Activated CD4-positive, CD25-positive, alpha-beta regulatory T cell treated with anti-CD3 and anti-CD28 coated beads, Interleukin-2, amount 50 U/mL, for 16 hours (primary cell): ENCODE data around the gene NT5DC2.

Experiments used
- DNase-seq: peaks from one replicate; pipeline ENCODE4 v3.0.0-alpha.2; 2020; ENCODE audit warnings: low read depth, low spot score

Gene NT5DC2

GRCh38 chr3:52533623-52534280 is at the start of gene NT5DC2:
TSS of gene NT5DC2 (minus strand) at chr3:52533857. CDS start at chr3:52533737, 120 bp downstream.
- DNase-seq = peak; percentile 25

GRCh38 chr3:52574056-52574965 is 40.7 kb upstream of the NT5DC2 start:
- DNase-seq = no peak

DNA sequence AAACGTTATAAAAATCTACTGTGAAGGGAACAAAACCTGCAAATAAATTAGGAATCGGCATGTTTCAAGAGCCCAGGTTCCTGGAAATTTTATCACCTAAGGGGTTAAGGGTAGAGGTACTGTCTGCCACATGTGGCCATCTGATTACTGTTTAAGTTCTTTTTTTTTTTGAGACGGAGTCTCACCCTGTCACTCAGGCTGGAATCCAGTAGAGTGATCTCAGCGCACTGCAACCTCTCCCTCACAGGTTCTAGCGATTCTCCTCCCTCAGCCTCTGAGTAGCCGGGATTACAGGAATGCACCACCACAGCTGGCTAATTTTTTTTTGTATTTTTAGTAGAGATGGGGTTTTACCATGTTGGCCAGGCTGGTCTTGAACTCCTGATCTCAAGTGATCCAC is 38.6 kb upstream of the NT5DC2 start:
- DNase-seq = no peak

DNA sequence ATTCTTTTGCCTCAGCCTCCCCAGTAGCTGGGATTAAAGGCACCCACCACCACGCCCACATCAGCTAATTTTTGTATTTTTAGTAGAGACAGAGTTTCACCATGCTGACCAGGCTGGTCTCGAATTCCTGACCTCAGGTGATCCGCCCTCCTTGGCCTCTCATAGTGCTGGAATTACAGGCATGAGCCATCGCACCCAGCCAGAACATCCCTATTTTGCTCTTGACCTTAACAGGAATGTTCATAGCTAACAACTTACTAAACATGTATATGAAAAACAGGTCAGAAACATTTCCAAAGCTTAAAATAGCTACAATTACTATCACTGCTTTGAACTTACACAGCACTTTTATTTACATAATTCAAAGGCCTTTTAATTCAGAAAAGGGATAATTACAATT is 36.4 kb upstream of the NT5DC2 start:
- DNase-seq = no peak

DNA sequence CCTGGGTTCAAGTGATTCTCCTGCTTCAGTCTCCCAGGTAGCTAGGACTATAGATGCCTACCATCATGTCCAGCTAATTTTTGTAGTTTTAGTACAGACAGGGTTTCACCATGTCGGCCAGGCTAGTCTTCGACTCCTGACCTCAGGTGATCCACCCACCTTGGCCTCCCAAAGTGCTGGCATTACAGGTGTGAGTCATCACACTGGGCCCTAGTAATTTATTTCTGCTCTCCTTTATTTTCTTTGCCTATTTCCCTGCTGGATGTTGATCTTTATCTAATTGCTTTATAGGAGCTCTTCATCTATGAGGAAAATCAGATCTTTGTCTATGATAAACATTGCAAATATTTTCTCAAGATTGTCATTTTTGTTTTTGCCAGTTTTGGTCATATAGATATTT is 34.4 kb upstream of the NT5DC2 start:
- DNase-seq = no peak

DNA sequence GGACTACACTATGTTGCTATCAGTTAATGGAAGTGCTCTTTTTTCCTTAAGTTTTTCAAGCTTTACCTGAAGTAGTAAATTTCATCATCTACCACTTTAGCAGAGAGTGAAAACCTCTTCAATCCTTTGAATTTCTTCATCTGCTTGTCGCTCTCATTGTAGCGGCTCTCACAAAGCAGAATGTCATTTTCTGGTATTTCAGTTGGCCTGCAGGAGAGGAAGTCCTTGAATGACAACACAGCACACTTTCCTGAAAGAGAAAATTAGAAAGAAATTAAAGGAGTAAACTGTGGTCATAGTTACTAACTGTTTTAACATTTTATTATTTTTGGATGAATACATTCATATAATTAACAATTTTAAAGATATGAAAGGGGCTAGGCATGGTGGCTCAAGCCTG is 30.3 kb upstream of the NT5DC2 start:
- no peak for DNase-seq

GRCh38 chr3:52561028-52561747 is 27.5 kb upstream of the NT5DC2 start:
- DNase-seq = no peak

DNA sequence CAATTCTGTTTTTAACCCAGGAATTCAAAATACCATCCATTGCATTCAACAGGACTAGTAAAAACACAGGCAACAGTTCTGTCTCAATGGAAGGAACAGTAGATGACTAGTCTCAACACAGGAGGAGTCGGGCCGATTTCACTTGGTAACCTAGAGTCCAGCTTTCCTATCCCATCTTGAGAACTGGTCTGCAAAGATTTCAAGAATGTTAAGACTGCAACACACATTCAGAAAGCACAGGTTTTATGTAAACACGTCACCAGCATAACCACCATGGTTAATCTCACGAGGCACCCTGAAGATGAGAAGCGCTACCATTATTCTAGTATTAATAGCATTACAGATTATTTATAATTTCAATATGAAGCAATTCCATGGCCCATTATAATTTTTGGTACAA is 24.8 kb upstream of the NT5DC2 start:
- DNase-seq = no peak

- DNase-seq = no peak
These were observed 23.6 kb upstream of the NT5DC2 start for GRCh38 chr3:52557011-52557960.

GRCh38 chr3:52555056-52555455 is 21.4 kb upstream of the NT5DC2 start:
- DNase-seq = no peak

DNA sequence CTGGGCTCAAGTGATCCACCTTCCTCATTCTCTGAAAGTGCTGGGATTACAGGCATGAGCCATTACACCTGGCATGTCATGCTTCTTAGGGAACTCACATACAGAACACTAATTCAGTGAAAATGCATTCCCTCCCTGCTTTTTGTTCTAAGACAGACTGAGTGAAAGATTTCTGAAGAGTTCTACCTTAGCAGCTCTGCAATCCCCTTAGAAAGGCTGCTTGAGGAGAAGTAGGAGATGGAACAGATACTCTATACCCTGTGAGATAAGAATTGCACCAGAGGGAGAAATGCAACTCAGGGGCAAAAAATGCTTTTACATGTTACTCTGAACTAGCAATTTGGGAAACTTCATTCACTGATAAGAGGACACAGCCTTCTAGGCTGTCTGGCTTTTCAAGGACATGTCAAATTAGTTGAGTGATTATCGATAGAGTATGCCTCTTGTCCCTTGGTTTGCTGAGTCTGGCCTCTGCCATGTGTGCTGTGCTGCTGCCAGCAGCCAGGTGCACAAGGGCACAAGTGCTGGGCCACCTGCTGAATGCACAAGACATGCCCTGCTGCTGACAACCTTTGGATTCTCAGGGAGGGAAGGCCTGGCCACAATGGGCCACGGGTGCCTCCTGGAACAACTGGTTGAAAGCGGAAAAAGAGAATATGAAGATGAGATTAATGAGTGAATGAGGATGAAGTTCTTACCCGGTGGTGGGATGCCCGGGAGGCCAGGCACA is 20.5 kb upstream of the NT5DC2 start:
- DNase-seq = no peak

DNA sequence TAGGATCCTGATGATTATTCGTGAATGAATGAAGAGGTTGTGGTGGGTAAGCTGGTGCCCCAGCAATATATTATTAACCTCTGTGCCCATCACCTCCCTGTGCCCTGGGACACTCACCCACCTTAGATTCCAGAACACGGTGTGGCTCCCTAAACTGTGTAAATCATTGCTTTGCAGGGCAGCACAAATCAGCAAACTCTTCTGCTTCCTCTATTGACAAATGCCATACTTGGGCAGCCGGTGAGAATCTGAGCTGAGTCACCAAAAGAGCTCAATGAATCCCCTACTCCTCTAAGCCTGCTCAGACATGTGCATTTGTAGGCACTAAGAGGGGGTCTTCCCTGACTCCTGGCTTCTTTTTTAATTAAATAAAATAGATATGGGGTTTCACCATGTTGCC is 18.4 kb upstream of the NT5DC2 start:
- no peak for DNase-seq

DNA sequence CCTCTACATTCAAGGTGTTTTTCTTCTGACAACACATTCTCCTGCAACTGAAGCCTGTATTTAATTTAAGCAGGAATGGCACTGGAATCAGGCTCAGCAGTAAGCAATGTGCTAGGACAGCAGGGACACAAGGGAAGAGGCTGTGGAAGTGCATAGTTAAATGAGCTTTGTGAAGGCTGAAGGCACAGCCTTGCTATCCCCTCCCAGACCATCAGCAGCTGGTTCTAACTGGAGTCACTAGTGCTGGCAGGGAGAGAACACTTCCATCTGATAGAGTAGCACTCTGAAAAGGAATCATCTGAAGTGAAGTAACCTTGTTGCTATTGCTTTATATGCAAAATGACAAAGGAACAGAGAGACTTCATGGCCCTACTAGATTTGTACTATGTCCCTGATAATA is 17.5 kb upstream of the NT5DC2 start:
- DNase-seq = no peak

DNA sequence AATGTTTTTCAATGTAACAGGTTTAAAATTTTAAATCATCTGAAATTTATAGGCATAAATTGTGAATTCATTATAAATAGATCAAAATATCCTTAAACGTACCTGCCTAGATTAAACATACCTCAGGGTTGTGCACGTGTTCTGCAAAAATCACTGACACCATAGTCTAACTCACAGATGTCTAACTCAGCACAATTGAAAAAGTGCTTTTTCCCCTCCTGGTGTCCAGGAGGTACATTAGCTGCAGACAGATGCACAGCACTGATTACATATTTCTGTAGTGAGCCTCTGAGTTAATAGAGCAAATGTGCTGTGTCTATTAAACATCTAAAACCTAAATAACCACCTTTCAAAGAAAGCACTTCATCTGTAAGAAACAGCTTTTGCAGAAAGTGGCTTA is 13.5 kb upstream of the NT5DC2 start:
- DNase-seq = no peak

- DNase-seq = no peak
These were observed 12.6 kb upstream of the NT5DC2 start for GRCh38 chr3:52546111-52546901.

DNA sequence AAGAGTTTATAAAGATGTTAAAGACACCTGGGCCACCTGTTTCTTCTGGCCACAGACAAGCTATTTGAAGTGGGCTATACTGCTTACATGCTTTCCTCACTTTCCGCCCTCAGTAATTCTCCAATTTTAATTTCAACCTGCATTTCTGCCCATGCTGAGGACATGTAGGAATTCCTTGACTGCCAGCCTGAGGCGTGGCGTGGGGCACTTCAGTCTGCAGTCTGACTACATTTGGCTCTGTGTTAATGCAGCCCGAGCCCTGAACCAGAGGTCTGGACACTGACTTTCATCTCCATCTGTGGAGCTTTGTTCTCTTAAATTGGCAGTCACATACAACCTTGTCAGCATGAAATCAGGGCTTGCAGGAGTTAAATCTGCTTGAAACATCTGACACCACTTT is 11.3 kb upstream of the NT5DC2 start:
- no peak for DNase-seq

DNA sequence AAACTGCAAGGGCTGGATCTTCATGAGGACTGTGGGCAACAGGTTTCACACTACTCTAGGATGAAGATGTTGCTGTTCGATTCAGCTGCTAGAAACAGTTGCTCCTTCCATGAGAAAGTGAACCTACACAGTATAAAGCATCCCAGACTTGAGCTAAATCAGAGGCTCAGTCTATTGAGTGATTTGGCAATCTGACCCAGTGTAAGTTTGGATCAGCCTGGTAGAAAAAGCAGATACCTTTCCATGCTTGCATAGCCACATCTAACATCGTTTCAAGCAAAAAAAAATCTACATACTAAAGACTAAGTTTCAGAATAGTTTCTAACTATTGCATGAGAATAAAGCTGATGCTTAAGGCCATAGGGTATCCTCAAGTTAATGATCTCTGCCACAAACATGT is 7.4 kb upstream of the NT5DC2 start:
- no peak for DNase-seq

DNA sequence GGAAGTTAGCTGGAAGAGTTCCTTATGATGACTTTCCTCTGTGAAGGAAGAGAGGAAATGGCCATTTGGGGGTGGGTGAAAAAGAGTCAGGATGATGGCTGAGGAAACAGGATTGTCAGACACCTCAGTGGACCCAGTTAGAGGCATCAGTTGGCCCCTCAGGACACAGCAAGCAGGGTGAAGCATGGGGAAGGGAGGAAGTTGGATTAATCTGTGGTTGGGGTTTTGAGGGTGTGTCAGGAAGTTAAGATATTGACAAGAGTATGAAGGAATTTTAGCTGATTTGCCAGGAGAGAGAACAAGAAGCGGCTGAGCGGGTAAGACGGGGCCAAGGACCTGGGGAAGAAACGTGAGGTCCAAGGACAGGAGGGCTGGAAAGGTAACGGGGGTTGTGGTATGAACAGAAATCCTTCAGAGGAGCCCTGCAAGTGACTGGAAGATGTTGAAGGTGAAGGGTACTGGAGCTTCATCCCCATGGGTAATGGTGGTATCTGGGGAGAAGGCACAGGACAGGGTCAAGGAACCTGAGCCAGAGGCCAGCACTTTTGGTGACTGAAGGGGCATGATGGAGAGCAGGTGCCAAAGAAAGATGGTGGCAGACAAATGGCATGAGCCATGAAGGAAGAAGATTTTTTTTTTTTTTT is 5.5 kb upstream of the NT5DC2 start:
- DNase-seq = no peak

- no peak for DNase-seq
These were observed 4.2 kb upstream of the NT5DC2 start for GRCh38 chr3:52537726-52538421.
